WERI-Rb-1 (cell line): ENCODE measurements around the gene NACC2.

Source experiments
- DNase-seq: peaks from one replicate; pipeline ENCODE4 v3.0.0-alpha.2; 2020
- H3K27ac ChIP-seq: fragments of 250-450 bp; sonication (Bioruptor Pico); 2 replicates; pipeline ENCODE4 v1.5.1; 2020; ENCODE audit warnings: mild to moderate bottlenecking, moderate library complexity
- H3K27me3 ChIP-seq: fragments of 250-450 bp; sonication (Bioruptor Pico); 2 replicates; pipeline ENCODE4 v1.5.1; 2021; ENCODE audit warnings: mild to moderate bottlenecking, low read depth, moderate library complexity; ENCODE audit not compliant: insufficient read depth, severe bottlenecking
- H3K36me3 ChIP-seq: fragments of 250-450 bp; sonication (Bioruptor Pico); 2 replicates; pipeline ENCODE4 v1.5.1; 2020; ENCODE audit warnings: mild to moderate bottlenecking, moderate library complexity
- H3K4me3 ChIP-seq: 2 replicates; pipeline ENCODE4 v1.5.1; 2011; ENCODE audit warnings: low read depth, mild to moderate bottlenecking, control low read depth, low read length
- H3K9me3 ChIP-seq: fragments of 250-450 bp; sonication (Bioruptor Pico); 2 replicates; pipeline ENCODE4 v1.5.1; 2021; ENCODE audit warnings: mild to moderate bottlenecking, moderate library complexity; ENCODE audit not compliant: severe bottlenecking
- TF ChIP-seq, protein P1 (sequence below): IDR thresholded peaks from 2 replicates; pipeline ENCODE4 v1.5.1; 2011; ENCODE audit warnings: low read depth, mild to moderate bottlenecking, control low read depth, inconsistent platforms, low read length

Gene NACC2

DNA sequence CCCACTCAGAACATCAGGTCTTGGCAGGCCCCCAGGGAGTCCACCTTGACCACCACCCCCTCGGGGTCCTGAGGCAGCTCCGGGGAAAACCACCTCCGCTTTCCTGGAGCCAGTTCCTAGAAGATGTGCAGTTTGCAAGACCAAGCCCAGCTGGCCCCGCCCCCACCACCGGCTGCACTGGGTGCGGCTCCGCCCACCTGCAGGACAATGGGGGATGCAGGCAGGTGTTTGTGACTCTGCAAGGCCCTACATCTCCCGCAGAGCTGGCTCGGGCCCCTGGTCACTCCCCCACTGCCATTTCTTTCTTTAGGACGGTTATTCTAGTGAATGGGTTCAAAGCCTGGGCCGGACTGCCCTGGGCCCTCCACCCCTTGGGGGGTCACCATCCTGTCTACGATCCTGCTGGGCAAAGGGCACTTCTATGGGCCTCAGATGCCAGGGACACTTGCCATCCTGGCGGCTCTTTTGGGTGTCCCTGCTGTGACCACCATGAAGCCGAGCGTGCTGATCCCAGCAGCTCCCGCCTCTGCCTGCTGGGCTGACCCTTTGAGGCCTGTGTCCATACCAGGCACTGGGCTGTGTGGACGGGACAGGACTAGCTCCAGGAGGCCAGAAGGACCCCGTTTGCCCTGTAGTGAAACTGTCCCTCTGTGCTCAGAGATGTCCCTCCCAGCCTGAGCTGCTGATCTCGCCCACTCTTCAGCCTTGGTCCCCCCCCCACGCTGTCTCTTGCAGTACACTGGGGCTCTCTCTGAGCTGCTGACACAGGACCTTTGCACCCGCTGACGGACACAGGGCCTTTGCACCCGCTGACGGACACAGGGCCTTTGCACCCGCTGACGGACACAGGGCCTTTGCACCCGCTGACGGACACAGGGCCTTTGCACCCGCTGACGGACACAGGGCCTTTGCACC lies 5.9 kb upstream of the NACC2 start:
- H3K9me3 ChIP-seq, result no peaks in the 10 kb centered on the region
- H3K27me3 ChIP-seq, result no peaks in the 10 kb centered on the region
- H3K36me3 ChIP-seq, result no peaks in the 10 kb centered on the region
- H3K4me3 ChIP-seq, result no peak overlapping the region
- DNase-seq, result peak; percentile 58
- H3K27ac ChIP-seq, result no peak overlapping the region
- TF ChIP-seq, protein P1, sequence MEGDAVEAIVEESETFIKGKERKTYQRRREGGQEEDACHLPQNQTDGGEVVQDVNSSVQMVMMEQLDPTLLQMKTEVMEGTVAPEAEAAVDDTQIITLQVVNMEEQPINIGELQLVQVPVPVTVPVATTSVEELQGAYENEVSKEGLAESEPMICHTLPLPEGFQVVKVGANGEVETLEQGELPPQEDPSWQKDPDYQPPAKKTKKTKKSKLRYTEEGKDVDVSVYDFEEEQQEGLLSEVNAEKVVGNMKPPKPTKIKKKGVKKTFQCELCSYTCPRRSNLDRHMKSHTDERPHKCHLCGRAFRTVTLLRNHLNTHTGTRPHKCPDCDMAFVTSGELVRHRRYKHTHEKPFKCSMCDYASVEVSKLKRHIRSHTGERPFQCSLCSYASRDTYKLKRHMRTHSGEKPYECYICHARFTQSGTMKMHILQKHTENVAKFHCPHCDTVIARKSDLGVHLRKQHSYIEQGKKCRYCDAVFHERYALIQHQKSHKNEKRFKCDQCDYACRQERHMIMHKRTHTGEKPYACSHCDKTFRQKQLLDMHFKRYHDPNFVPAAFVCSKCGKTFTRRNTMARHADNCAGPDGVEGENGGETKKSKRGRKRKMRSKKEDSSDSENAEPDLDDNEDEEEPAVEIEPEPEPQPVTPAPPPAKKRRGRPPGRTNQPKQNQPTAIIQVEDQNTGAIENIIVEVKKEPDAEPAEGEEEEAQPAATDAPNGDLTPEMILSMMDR, result no peak

DNA sequence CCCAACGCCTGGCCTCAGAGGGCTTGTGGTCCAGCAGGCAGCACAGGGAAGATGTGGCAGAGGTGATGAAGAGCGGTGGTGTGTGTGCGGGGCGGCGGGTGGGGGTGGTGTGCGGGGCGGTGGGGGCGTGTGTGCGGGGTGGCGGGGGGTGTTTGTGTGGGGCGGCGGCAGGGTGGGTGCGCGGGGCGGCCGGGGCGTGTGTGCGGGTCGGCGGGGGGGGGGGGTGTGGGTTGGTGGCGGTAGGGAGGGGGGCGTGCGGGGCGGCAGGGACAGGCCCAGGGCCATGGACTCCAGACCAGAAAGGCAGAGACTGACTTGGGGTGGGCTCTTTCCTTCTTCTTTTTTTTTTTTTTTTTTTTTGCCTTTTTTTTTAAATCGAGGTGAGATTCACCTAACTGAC lies 4.5 kb upstream of the NACC2 start:
- TF ChIP-seq, protein P1, result no peak
- no peaks in the 10 kb centered on the region for H3K36me3 ChIP-seq
- no peak overlapping the region for H3K4me3 ChIP-seq
- H3K9me3 ChIP-seq, result no peaks in the 10 kb centered on the region
- no peaks in the 10 kb centered on the region for H3K27me3 ChIP-seq
- H3K27ac ChIP-seq, result no peak overlapping the region
- DNase-seq, result no peak

DNA sequence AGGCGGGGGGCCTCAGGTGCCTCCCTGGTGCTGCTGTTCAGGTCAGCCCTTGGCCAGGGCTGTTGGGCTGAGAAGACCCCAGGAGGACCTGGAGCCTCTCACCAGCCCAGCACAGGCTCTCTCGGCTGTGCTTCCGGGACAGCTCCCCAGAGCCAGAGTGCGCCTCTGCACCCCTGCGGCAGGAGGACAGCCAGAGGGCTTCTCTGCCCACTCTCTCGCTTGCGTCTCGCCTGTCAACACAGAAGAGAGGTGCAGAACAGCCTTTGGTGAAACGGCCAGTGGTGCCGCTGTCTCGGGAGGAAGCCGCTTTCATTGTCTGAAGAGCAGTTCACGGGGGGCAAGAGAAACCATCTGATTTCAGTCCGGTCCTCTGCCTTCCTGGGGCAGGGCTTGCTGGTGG lies 3.8 kb upstream of the NACC2 start:
- Histone ChIP-seq H3K27ac (no peak overlapping the region), H3K36me3 (no peaks in the 10 kb centered on the region), H3K9me3 (no peaks in the 10 kb centered on the region), H3K27me3 (no peaks in the 10 kb centered on the region), H3K4me3 (no peak overlapping the region)
- TF ChIP-seq, protein P1, result no peak
- no peak for DNase-seq

DNA sequence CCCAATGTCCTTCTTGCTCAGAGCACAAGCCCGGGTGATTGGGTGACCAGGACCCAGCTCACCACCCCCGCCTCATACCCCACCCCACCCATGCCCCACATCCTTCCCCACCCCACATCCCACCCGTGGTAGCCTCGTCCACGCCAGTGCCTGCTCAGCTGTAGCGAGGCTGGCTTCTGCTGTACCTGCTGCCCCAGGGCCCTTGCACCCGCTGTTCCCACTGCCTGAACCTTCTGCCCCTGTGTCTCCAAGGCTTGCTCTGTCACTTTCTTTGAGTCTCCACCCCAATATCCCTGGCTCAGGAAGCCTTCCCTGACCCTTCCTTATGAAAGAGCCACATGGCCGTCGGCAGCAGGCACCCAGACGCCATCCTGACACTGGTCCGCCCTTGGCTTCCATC lies 3.1 kb upstream of the NACC2 start:
- H3K9me3 ChIP-seq, result no peaks in the 10 kb centered on the region
- DNase-seq, result no peak
- TF ChIP-seq, protein P1, result no peak
- H3K27me3 ChIP-seq, result no peaks in the 10 kb centered on the region
- no peak overlapping the region for H3K27ac ChIP-seq
- H3K4me3 ChIP-seq, result no peak overlapping the region
- H3K36me3 ChIP-seq, result no peaks in the 10 kb centered on the region

DNA sequence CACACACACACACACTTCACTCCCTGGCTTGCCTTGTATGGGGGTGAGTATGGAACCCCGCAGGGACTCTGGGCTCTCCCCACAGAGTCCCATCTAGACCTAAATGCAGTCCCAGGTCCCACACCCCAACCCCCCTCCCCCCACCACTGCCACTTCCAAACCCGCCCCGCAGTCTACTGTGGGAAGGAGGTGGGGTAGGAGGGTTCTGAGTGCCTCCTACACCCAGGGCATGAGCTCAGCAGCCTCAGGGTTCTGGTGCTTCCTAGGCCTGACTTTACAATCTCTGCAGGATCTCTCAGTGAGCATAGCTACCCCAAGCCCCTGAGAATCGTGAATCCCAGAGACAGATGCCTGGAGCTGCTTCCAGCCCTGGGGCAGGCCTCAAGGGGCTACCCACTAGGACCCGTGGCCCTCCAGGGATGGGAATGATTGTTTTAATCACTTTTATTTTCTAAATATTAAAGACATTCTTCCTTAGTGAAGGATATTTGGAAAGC lies 1.5 kb upstream of the NACC2 start:
- no peak overlapping the region for H3K4me3 ChIP-seq
- no peak for DNase-seq
- TF ChIP-seq, protein P1, result no peak
- no peak overlapping the region for H3K27ac ChIP-seq
- H3K9me3 ChIP-seq, result no peaks in the 10 kb centered on the region
- no peaks in the 10 kb centered on the region; the same call in 1 of the 2 replicates for H3K36me3 ChIP-seq
- no peaks in the 10 kb centered on the region for H3K27me3 ChIP-seq
